Fibroblast of skin of right biceps (primary cell): ENCODE measurements around the gene MAN1C1.
"Not testable (repeated sequence)": the region's sequence is repeated elsewhere in the genome, so short reads cannot be mapped to it uniquely, and the experiment has no call there.

Experiments used
- DNase-seq: peaks from one replicate; pipeline ENCODE4 v3.0.0-alpha.2; 2013

MAN1C1 gene

DNA sequence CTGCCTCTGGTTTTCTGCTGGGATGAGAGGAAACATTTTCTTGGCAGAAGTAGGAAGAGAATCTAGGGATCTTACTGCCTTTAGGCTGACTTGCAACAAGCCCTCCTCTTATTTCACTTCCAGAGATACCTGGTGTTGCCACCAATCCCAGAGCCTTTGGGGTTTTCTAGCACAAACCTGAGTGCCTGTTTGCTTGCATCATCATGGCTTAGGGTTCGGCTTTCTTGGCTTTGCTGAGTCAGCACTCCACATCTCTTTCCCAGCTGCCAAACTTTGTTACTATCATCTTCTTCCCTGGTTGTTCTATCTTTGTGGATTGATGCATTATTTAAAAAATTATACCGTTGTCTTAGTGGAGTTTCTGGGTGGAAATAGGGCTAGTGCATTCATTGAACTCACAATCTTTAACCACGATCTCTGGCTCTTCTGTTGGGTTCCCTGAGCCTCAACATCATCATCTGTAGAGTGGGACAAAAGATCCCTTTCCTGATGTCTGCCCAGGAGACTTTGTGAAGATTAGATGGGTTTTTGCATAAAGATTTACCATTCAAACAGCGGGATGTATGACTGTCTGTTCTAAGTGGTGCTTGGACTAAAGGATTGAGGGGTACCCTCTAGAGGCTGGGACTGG, 106.8 kb downstream of the MAN1C1 start:
- DNase-seq: no peak

- DNase-seq: no peak
Measured at GRCh38 chr1:25724201-25724600, 107.6 kb downstream of the MAN1C1 start.

DNA sequence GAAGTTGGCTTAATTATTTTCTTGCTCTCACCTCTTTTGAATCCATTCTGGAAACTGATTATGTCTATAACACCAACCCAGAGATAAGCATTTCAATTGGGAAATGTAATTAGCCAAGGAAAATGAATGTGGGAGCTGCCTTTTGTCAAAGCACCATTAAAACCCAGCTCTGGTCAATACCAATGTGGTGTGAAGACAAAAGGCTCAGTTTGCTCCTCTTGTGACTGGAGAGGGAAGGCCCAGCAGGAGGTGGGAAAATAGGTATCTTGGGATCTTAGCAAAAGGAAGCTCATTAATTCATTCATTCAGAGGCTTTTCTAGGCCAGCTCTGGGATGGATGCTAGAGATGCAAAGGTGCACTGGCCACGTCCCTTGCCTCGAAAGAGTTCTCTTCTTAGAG, 108.4 kb downstream of the MAN1C1 start:
- DNase-seq: no peak

GRCh38 chr1:25725482-25725881, 108.9 kb downstream of the MAN1C1 start:
- DNase-seq: no peak

DNA sequence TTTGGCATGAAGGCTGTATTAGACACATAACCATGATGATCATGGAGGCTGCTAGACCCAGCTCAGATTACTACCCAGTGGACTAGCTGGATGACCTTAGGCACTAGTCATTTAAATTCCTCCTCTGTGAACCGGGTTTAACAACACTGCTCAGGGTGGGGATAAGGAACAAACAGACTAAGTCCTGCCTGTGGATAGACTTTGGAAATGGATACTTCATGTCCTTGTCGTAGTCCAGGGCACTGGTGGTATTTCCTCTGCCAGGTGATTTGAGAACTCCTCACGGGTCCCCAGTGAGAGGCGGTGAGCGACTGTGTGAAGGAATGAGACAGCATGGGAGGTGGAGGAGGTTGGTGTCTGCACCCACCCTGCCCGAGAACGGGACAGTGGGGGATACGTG, 110.5 kb downstream of the MAN1C1 start:
- no peak for DNase-seq

GRCh38 chr1:25727635-25728286, 111.2 kb downstream of the MAN1C1 start:
- DNase-seq: peak; percentile 24

DNA sequence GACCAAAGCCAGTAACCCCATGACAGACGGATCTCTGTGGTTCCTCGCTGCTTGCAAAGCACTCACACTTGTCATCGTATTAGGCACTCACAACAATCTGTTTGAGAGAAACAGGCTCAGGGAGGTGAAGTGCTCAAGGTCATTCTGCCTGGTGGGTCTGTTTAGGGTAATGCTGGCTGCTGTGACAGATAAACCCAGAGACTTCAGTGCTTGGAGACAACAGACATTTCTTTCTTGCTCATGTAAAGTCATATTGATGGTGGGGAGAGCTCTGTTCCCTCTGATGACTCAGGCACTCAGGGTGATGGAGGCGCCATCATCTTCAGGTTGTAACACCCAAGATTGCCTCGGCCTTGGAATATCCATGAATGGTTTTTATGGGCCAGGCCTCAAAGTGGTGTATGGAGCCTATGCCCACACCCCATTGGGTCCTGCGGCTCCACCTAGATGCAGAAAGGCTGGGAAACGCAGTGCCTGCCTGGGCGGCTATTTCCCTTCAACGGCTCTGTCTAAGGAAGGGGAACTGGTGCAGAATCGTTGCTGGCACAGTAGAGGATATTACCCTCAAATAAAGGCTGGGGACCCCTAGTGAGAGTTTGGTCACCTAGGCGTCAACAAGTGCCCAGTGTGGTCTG, 111.8 kb downstream of the MAN1C1 start:
- no peak for DNase-seq

- no peak for DNase-seq
Measured at GRCh38 chr1:25729045-25729444, 112.5 kb downstream of the MAN1C1 start.

- no peak for DNase-seq
Measured at GRCh38 chr1:25729790-25730644, 113.4 kb downstream of the MAN1C1 start.

DNA sequence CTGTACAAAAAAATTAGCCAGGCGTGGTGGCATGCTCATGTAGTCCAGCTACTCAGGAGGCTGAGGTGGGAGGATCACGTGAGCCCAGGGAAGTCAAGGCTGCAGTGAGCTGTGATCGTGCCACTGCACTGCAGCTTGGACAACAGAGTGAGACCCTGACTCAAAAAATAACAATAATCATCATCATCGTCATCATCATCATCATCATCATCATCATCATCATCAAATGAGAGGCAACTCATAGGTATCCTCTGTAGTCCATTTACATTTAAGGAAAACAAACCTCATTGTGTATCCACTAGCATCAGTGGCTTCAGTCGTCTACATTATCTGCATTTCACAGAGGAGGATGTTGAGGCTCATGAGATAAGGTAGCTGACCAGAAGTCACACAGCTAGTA, 114.6 kb downstream of the MAN1C1 start:
- DNase-seq: no peak

- no peak for DNase-seq
Measured at GRCh38 chr1:25731626-25732370, 115.2 kb downstream of the MAN1C1 start.

GRCh38 chr1:25732821-25733220, 116.2 kb downstream of the MAN1C1 start:
- DNase-seq: no peak

- DNase-seq: no peak
Measured at GRCh38 chr1:25733271-25733670, 116.7 kb downstream of the MAN1C1 start.

DNA sequence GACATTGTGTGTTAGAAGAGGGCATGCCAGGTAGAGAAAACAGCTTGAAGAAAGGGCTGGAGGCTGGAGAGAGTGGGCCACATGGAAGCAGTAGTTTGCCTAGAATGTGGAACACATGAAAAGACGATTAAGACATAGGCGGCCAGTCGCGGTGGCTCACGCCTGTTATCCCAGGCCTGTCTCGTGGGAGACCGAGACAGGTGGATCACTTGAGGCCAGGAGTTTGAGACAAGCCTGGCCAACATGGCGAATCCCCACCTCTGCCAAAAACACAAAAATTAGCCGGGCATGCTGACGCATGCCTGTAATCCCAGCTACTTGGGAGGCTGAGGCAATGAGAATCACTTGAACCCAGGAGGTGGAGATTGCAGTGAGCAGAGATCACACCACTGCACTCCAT, 118.4 kb downstream of the MAN1C1 start:
- not testable (repeated sequence) for DNase-seq

GRCh38 chr1:25735956-25736529, 119.5 kb downstream of the MAN1C1 start:
- no peak for DNase-seq

- DNase-seq: no peak
Measured at GRCh38 chr1:25737130-25737529, 120.5 kb downstream of the MAN1C1 start.

DNA sequence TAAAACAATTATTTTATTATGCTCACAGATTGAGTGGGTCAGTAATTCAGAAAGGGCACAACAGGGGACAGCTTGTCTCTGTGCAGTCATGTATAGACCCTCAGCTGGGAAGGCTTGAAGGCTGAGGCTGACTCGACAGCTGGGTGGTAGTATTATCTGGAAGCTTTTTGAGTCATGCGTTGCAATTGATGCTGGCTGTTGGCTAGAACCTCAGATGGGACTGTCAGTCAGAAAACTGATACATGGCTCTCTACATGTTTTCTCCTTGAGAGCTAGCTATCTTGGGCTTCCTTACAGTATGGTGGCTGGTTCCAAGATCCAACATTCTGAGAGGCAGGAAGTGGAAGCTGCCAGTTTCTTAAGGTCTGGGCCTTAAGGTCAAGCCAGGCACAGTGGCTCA, 121.9 kb downstream of the MAN1C1 start:
- no peak for DNase-seq

DNA sequence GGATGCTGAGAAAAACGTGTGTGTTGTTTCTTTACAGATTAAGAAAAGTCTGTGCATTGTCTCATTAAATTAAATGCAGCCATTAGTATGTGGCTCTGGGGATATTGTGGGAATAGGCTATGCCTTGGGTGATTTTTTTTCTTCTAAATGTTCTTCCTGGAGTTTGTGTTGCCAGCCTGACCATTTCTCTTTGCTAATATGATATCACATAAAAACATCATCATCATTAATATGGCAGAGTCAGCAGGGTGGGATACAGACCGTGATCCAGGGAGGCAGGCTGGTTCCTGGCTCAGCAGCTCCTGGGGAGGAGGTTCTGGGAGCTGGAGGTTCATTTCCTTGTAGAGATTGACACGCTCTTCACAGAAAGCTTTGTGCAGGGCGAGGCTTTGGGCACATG, 122.8 kb downstream of the MAN1C1 start:
- DNase-seq: no peak

DNA sequence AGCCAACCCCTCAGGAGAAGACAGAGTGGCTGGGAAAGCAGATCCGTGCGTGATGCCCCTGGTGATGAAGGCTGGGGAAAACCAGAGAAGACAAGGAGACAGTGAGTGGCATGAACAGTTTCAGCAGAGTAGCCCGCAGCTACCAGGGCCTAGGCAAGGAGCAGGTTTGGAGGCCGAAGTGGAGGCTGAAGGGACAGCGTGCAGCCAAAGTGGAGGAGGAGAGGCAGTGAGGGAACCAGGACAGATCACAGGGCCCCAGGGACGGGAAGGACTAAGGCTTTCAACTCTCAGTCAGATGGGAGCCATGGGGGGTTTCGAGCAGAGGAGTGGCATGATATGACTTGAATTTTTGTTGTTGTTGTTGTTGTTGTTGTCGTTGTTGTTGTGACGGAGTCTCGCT, 123.5 kb downstream of the MAN1C1 start:
- no peak for DNase-seq

DNA sequence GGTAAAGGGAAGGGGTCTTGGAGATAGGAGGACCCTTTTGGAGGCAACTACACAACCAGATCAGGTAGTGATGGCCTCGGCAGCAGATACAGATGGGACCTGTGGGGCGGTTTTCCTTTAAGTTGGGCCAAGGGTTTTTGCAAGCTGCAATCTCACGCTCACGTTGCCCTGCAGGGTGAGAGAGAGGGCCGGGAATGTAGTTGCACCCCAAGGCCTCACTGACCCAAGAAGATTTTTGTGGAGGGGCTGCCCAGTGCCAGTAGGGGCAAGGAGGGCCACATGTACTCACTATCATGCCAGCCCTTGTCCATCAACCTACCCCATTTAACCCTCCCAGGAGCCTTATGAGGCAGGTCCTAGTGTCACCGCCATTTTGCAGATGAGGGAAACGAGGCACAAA, 125.7 kb downstream of the MAN1C1 start:
- DNase-seq: no peak

GRCh38 chr1:25743164-25744139, 126.9 kb downstream of the MAN1C1 start:
- peak; percentile 21 for DNase-seq
